Measurements from ENCODE around the gene DHX8. TPM values are rescaled to one million over a fixed set of nuclear protein-coding genes. Genes with fewer than 3 reads are reported as not detected.

Gene DHX8
- total and polyA plus RNA-seq, 2 of the 8 experiments (the other 6 are each of a cell fraction or from before 2014, with no cell fraction given): 30.5 to 59.4 TPM

DNA sequence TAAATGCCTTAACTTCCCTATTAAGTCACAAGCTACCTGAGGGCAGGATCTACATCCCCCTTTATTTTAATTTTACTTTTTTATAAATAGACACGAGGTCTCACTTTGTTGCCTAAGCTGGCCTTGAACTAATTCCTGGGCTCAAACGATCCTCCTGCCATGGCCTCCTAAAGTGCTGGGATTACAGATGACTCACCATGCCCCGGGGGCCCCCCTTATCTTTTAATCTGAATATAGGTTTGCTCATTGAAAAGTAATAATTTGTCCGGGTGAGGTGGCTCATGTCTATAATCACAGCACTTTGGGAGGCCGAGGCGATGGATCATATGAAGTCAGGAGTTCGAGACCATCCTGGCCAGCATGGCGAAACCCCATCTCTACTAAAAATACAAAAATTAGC, 48.2 kb downstream of the DHX8 start:
- Histone ChIP-seq H3K4me2 (ENCODE audit: insufficient read depth in 1 of 2, low read depth in 2 of 2, low read length in 2 of 2) (no peak overlapping the region; a peak in 1 of 4 replicates), H2BK20ac (ENCODE audit: low read length) (no peak overlapping the region), H3K4me1 (replicated peaks in 1 of 4; ENCODE audit: control insufficient read depth in 3 of 4, insufficient read depth in 4 of 4, low read length in 3 of 4) (peaks cover 12 to 34% (median 18%) of the 10 kb centered on the region in 4 experiments), H2BK15ac (ENCODE audit: low read length) (no peak overlapping the region), H2AK5ac (ENCODE audit: low read depth, low read length) (no peak overlapping the region), H4K91ac (replicated peaks; ENCODE audit: insufficient read length, low read length) (no peak overlapping the region), H3K14ac (ENCODE audit: insufficient read length) (no peak overlapping the region), H3K4ac (replicated peaks; ENCODE audit: insufficient read length, low read depth, low read length) (no peak overlapping the region), H2AFZ (ENCODE audit: low read length) (no peak overlapping the region), H3K23me2 (ENCODE audit: low read depth, low read length) (peaks cover 4% of the 10 kb centered on the region; the same call in 1 of the 2 replicates), H4K8ac (ENCODE audit: extremely low read depth, insufficient read depth, low read length) (no peak overlapping the region), H3K79me2 (ENCODE audit: control insufficient read depth in 1 of 2, insufficient read depth in 2 of 2, low read length in 2 of 2) (no peaks in the 10 kb centered on the region; a peak in 1 of 4 replicates), H3K9ac (replicated peaks in 1 of 4; ENCODE audit: extremely low read depth in 1 of 4, low read depth in 3 of 4, low read length in 3 of 4) (no peak overlapping the region), H3K4me3 (ENCODE audit: extremely low read depth in 1 of 4, insufficient read depth in 2 of 4, low read depth in 3 of 4, low read length in 4 of 4) (no peak overlapping the region), H3K18ac (ENCODE audit: extremely low read depth, low read length) (no peak overlapping the region), H3K23ac (ENCODE audit: insufficient read length) (no peak overlapping the region), H3K79me1 (ENCODE audit: low read depth, low read length) (peaks cover 2% of the 10 kb centered on the region; the same call in 1 of the 2 replicates), H4K5ac (ENCODE audit: insufficient read length, low read depth, low read length) (no peak overlapping the region), H2BK5ac (ENCODE audit: low read depth, low read length) (no peak overlapping the region), H3K27ac (ENCODE audit: low read depth, low read length) (no peak overlapping the region), H3K36me3 (ENCODE audit: control insufficient read depth in 2 of 4, insufficient read depth in 4 of 4, low read length in 3 of 4) (peaks cover 0 to 16% (median 10%) of the 10 kb centered on the region in 4 experiments; a peak in 4 of 8 replicates), H2BK120ac (replicated peaks; ENCODE audit: low read depth, low read length) (no peak overlapping the region), H3K27me3 (replicated peaks in 1 of 4; ENCODE audit: control insufficient read depth in 3 of 4, extremely low read depth in 1 of 4, insufficient read depth in 3 of 4, low read length in 3 of 4) (no peaks in the 10 kb centered on the region), H3K56ac (replicated peaks; ENCODE audit: insufficient read length, low read depth, low read length) (no peak overlapping the region), H4K20me1 (replicated peaks in 1 of 2; ENCODE audit: control insufficient read depth in 1 of 2, insufficient read depth in 2 of 2, low read length in 2 of 2) (no peaks in the 10 kb centered on the region), H3K9me3 (ENCODE audit: insufficient read depth in 2 of 2, low read depth in 1 of 2, low read length in 1 of 2) (no peaks in the 10 kb centered on the region), H2BK12ac (ENCODE audit: low read depth, low read length) (no peak overlapping the region; the same call in 1 of the 2 replicates)
- TF ChIP-seq CEBPB (IDR thresholded peaks at IDR 0.05; ENCODE audit: low read depth, low read length) (no peak), FOSL1 (IDR thresholded peaks at IDR 0.05; ENCODE audit: insufficient read depth, low read depth, low read length) (no peak), CHD2 (IDR thresholded peaks at IDR 0.05; ENCODE audit: low read length) (no peak), ZNF274 (IDR thresholded peaks at IDR 0.05; ENCODE audit: borderline replicate concordance, extremely low read depth, low read length) (no peak)
- DNase-seq (ENCODE audit: low read depth in 1 of 2, low spot score in 2 of 2) (no peak), FAIRE-seq (no peak)
- WGBS, 2 experiments (ENCODE audit: extremely low coverage in 1 of 2, insufficient coverage in 1 of 2, insufficient read length in 1 of 2, insufficient replicate concordance in 2 of 2, low coverage in 1 of 2, low lambda C conversion rate in 2 of 2, missing lambda C conversion rate in 1 of 2): 81% methylated on average over 8 of the region's 8 CpGs; no CpG with 5 or more reads in 1 of the 2 experiments
- CTCF ChIA-PET (ENCODE audit: partially characterized antibody): interaction anchor here (1.2 to 2.4 kb wide), 7 partner anchors 9 to 141 kb away, joined by 3 to 8 read pairs (median 7); no protein-coding TSS in a partner anchor
- POLR2A ChIA-PET (ENCODE audit: partially characterized antibody): interaction anchor here (1.5 to 12.6 kb wide), 2 partner anchors 10 to 34 kb away, joined by 3 to 345 read pairs; partner anchors contain the start of gene ETV4

Data from H1 (cell line).